D721Med (cell line): ENCODE measurements around the gene RAD51D.
A peak's percentile ranks its signal among the peaks of the same experiment; 100 is the strongest.

ENCODE experiments used
- DNase-seq: peaks from one replicate; pipeline ENCODE4 v3.0.0; 2011; ENCODE audit warnings: low spot score; ENCODE audit not compliant: insufficient read length
- FAIRE-seq: peaks from 2 replicates; lab custom pipeline; 2011; peaks lifted over from hg19 to GRCh38; lab: Jason Lieb, UNC
- TF ChIP-seq, protein P1 (sequence below): IDR thresholded peaks from 2 replicates; pipeline ENCODE4 v1.5.1; 2012; ENCODE audit warnings: mild to moderate bottlenecking, control low read depth; ENCODE audit not compliant: insufficient read depth; ENCODE audit errors: missing control alignments

The RAD51D gene

DNA sequence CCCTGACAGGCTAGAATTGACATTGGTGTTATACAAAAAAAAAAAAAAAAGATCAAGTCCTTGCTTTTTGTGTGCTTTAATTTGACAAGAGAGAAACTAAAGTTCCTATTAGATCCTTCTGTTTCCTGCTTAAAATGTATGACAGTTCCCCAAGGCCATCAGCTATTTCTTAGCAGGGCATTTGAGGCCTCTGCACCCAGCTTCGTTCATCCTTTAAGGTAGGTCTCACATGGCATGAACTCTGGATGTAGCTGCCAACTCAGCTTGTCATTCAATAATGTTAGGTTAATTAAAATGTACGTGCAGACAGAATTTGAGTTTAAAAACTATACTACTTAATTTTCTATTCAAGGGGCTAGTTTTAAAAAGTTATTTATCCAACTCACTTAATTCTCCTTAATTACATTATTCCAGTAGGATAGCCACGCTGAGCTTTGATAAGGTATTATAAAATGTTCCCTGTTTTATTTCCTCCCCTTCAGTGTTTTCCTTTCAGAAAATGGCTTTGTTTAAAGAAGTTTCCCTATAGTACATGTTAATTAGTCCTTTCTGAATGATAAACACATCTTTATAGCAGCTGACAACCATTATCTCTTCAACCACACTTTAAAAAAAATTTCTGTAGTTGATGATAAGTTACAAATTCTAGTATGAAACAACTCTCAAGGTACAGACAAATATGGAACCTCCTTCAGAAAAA, 55.0 kb downstream of the RAD51D start:
- TF ChIP-seq, protein P1, sequence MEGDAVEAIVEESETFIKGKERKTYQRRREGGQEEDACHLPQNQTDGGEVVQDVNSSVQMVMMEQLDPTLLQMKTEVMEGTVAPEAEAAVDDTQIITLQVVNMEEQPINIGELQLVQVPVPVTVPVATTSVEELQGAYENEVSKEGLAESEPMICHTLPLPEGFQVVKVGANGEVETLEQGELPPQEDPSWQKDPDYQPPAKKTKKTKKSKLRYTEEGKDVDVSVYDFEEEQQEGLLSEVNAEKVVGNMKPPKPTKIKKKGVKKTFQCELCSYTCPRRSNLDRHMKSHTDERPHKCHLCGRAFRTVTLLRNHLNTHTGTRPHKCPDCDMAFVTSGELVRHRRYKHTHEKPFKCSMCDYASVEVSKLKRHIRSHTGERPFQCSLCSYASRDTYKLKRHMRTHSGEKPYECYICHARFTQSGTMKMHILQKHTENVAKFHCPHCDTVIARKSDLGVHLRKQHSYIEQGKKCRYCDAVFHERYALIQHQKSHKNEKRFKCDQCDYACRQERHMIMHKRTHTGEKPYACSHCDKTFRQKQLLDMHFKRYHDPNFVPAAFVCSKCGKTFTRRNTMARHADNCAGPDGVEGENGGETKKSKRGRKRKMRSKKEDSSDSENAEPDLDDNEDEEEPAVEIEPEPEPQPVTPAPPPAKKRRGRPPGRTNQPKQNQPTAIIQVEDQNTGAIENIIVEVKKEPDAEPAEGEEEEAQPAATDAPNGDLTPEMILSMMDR, result no peak
- FAIRE-seq, result no peak
- DNase-seq, result no peak

DNA sequence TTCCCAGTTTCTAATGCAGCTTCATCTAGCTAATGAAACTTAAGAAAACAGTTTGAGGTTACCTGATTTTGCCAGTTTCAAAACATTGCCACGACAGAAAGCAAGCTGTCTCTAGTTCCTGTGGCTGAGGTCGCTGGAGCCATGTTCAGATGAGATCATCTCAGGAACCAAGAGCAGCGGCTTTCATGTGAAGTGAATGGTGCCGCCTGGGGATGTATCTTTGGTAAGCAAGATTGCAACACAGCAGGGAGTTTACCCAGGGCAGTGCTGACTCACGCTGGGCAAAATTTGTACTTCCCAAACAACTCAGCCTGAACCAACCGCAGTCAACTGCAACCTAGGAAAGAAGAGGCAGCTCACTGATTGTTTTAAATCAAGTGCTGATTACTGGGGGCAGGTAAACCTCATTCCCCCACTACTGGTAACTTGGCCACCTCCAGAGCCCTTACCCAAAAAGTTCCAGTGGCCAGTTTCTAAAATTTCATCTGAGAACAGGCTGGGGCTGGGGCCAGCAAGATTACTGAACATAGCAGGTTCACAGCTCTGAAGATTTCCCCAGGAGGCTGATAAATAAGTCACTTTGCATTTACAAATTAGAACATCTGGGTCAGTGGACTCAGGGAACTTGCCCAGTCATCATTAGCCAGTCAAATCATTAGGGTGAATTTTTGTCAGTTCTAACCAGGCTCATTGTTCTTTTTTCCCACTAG, 56.0 kb downstream of the RAD51D start, which contains the start of gene RFFL:
Gene RFFL, minus strand, starts transcription at position 194 of the 710 bp plus-strand sequence. CDS start 37,154 bp downstream, outside the sequence.
- TF ChIP-seq, protein P1, result peak; percentile 29
- no peak for DNase-seq
- FAIRE-seq, result no peak

DNA sequence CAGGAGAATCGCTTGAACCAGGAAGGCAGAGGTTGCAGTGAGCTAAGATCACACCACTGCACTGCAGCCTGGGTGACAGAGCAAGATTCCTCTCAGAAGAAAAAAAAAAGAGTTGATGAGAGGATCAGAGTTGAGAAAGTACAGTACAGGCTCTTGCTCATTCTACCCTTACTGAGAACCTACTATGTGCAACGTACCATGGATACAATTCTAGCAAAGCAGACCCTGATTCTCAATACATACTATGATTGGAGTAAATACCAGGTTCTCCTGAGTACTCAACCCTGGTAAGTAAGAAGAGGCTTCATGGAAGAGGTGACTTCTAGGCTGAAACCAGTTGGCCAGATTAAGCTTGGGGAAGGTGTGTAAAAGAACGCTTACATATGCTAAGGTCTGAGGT, 57.4 kb downstream of the RAD51D start:
- FAIRE-seq, result no peak
- DNase-seq, result no peak
- TF ChIP-seq, protein P1, result no peak

DNA sequence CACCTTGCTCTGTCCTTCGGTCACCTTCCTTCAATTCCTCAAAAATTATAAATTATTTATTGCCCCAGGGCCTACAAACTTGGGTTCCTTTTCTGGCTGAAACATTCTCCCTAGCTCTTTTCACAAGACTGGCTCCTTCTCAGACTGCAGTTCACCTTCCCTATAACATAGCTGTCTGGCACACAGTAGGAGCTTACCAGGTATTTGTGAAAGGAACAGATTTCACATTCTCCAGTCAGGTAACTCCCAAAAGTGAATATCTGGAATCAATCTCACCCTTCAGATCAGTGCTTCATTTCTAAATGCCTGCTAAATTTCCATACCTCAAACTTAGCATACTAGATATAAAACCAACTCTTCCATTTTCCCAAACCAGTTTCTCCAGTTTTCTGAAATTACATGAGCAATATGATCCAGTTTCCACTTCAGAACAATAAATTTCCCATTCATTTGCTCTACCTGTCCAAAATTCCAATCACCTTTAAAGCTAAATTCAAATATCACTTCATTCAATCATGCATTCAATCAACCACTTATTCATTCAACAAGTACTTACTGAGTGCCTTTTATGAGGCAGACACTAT, 62.2 kb downstream of the RAD51D start:
- FAIRE-seq (no peak), DNase-seq (no peak)
- TF ChIP-seq, protein P1, result no peak

DNA sequence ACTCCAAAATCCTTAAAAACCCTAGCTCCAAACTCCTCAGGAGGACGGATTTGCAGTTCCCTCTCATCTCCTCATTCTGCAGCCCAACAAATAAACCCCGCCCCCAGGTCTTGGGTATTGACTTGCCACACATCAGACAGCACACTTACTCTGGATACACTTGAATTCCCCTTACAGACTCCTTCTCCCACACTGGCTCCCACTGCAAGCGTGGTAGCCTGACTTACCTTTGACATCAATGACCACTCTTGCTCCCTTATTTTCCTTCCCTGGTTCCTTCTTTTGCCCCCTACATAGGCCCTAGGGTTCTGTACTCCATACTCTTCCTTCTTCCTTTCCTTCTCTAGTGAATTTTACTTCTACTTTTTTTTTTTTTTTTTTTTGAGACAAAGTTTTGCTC, 63.6 kb downstream of the RAD51D start:
- DNase-seq (no peak), FAIRE-seq (no peak)
- TF ChIP-seq, protein P1, result no peak

DNA sequence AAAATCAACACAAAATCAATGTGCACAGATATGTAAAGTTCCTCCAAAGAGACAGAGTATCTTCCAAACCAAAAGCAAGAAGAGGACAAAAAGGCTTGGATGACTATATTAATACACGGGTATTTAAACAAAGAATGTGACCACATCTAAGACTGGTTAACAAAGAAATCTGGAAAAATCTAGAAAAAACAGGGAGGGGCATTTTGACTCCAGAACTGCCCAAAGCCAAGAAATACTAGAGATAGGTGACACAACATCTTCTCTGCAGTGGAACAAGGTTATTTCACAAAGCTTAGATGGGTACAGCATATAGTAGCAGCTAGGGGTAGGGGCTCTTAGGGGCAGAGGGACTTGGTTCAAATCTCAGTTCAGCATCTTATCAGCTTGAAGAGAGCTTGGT, 66.5 kb downstream of the RAD51D start:
- no peak for DNase-seq
- TF ChIP-seq, protein P1, result no peak
- no peak for FAIRE-seq
